Head of caudate nucleus (tissue), 42 donors: ENCODE measurements around the gene RAPGEF4.

Experiments
- DNase-seq, 42 donors: peaks; one replicate each; pipeline versions ENCODE4 v3.0.0 to v3.0.0-alpha.2; 2020 to 2021; ENCODE audit warnings: mixed read lengths in 7 of 42
- intact Hi-C: fragments of 100-400 bp; cut with DNase I; formaldehyde crosslinking; loops from one replicate; pipeline ENCODE4 v1.15.0; 2022

The RAPGEF4 gene

DNA sequence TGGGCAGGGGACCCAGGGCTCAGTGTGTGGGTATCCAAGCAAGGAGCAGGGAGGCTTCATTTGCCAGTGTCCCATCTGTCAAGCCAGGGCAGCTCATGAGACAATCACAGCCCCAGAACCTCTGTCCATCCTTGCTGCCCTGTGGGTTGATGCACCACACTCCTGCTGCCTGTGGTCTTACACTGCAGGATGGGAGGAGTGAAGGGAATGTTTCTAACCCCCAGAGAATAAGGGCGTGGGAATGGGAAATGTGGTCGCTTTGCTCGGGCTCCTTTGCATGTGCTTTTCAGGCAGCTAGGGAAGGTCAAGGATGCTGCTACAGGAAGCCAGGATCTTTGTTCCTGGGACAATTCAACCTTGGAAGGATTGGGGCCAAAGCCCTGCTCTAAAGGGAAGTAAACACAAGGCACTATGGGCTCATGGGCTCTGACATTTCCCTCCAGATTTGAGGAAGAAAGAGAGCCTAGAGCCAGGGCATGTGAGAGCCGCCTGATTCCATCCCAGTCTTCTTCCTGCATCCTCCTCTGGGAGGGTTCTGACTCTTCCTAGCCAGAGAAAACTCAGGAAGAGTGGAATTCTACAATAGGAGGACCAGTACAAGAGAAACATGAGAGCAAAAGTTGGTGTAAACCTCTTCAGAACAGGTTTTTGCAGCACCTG, 321.2 kb downstream of the RAPGEF4 start:
- intact Hi-C loops, result no loop called here
- DNase-seq, result peak in 1 of 42 donors; percentile 29

GRCh38 chr2:173058097-173058496, 322.5 kb downstream of the RAPGEF4 start:
- DNase-seq, result no peak
- intact Hi-C loops, result no loop called here

DNA sequence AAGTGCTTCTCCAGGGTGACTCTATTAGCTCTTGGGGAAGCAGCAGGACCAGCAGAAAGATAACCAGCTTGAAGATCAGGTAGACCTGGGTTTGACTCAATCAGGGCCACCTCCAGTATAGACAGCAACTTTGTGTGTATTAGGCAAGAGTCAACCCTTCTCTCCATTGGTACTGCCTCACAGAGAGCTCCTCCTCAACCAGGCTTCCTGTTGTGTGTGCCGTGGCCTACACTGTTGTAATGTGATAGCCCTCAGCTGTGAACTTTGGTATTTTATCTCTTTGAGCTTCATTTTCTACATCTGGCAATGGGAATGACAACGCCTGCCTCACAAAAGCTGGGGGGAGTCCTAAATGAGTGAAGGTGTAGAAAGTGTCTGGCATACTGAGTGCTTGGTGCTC, 323.0 kb downstream of the RAPGEF4 start:
- no peak for DNase-seq
- intact Hi-C loops, result no loop called here

- no peak for DNase-seq
- intact Hi-C loops, result no loop called here
Measured at GRCh38 chr2:173059292-173059691, 323.6 kb downstream of the RAPGEF4 start.

GRCh38 chr2:173059971-173060461, 324.4 kb downstream of the RAPGEF4 start:
- DNase-seq, result no peak
- intact Hi-C loops, result no loop called here

- intact Hi-C loops, result no loop called here
Measured at GRCh38 chr2:173062801-173063200, 327.2 kb downstream of the RAPGEF4 start.

DNA sequence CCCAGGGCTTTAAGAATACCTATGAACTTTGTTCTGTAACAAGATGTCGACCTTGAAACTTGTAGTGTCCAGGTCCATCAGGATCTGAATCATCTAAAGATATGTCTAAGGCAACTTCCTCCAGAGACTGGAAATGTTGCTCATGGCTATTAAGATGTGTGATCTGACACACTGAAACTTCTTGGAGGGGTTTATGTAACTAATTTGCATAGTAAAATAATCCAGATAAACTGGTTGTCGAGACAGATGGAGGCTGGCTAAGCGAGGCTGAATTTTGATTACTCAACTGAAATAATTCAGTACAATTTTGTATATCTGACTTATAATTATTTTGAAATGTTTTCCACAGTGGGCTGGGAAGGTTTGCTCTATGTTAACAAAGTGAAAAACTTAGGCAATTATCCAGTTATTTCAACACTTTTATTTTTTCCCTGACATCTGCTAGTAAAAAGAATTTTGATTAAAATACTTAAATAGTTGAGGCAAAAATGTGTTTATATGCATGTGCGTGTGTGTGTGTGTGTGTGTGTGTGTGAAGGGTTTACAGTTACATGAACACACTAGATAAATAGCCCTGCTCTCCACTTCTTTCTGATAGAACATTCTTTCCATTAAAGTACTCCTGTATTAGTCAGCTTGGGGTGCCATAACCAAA, 328.6 kb downstream of the RAPGEF4 start:
- DNase-seq, result no peak
- intact Hi-C loops, result no loop called here

More at GRCh38 chr2:173062801-173063200, 327.2 kb downstream of the RAPGEF4 start:
- DNase-seq, result no peak

DNA sequence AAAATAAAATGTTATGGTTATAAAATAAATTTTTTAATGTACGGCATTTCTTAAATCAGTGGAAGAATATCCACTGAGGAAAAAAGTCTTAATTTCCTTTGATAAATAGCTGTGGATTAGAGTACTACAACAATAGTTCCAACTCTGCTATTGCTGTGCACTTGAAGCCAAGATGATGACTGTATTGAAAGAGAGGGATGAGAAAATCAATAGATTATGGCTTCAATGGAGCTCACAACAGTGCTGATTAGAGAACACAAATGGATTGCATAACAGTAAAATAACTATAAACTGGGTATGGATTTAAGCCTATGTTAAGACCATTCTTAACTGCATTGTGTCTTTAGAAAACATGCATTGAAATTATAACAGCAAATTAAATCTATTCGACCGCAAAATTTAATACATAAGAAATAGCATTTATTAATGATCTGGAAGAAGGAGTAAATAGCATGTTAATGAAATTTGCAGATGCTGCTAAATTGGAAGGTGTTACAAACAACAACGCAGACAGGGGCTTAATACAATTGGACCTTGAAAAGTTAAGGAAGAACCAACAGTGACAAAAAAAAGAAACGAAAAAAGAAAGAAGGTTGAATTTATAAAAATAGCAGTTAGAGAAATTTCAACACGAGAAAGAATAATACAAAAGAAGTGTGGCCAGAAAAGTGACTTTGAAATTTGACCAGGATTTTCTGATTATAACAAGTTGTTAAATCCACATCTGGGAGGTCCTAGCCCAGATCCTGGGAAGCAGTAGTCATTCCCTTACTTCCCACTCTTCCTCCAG, 331.4 kb downstream of the RAPGEF4 start:
- no peak for DNase-seq
- intact Hi-C loops, result no loop called here

DNA sequence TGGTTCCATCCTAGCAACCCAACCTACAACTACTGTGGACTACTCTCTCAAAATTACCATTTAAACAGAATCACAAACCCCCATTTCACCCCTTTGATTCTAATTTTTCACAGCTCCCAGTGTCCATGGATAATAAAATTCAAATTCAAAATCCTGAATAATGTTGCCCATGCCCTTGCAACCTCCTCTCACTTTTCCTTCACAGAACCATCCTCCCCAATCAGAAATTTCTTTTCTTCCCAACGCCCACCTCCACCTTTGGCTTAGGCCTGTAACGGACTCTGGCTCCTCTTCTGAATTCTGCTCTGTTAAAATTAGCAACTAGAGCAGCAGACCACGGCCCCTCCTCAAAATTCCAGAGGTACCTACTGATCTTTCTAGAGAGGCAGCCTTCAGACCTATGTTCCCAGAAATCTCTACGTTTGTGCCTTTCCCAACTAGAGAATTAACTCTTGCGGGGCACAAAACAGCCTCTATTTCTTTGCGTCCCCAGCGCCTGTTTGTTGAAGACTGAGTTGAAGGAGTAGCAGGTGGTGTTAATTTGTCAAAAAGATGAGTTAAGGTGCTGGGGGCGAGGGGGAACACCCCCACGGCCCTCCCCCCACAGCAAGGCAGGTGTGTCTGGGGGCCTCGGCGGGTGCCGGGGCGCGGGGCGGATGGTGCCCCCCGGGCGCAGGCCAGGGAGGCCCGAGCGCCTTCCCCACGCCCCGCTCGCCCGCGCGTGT, 339.6 kb downstream of the RAPGEF4 start:
- peak in 4 of 42 donors; percentile 1 to 26 (median 9) for DNase-seq
- intact Hi-C loops, result no loop called here

GRCh38 chr2:173075781-173076580, 340.3 kb downstream of the RAPGEF4 start, which contains the start of gene MAP3K20:
Gene MAP3K20, plus strand, starts transcription at chr2:173075846. Its CDS starts 15,186 bp downstream, at chr2:173091032.
- peak; percentile 36 to 89 (median 68) for DNase-seq
- intact Hi-C loops, result no loop called here

- intact Hi-C loops, result no loop called here
- peak in 33 of 42 donors; percentile 4 to 49 (median 19) for DNase-seq
Measured at GRCh38 chr2:173076581-173077345, 341.1 kb downstream of the RAPGEF4 start.

- no peak for DNase-seq
- intact Hi-C loops, result no loop called here
Measured at GRCh38 chr2:173077506-173078177, 342.0 kb downstream of the RAPGEF4 start.

GRCh38 chr2:173079141-173079540, 343.5 kb downstream of the RAPGEF4 start:
- intact Hi-C loops, result no loop called here

DNA sequence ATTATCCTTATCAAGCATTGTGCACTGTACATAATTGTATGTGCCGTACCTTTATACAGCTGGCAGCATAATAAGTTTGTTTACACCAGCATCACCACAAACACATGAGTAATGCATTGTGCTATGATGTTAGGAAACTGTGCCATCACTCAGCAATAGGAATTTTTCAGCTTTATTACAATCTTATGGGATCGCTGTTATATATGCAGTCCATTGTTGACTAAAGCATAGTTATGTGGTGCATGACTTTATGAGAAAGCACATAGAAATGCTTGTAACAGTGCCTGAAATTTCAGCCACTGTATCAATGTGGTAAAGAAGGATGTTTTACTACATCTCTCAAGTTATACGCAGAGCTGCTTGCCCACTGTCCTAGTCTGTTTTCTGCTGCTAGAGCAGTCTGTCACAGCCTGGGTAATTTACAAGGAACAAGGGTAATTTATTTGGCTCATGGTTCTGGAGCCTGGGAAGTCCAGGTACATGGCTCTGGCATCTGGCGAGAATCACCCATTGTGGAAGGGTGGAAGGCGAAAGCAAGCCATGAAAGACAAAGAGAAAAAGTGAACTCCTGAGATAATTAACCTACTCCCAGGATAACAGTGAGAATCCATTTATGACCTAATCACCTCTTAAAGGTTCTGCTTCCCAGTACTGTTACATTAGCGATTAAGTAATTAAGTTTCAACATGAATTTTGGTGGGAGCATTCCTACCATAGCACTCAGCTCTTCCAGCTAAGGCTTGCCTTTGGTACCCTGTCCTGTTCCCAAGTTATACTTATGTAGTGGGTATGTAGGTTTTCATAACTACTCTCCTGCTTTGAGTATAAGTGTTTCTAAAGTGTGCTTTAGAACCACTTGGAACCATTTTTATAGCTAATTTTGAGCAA, 344.6 kb downstream of the RAPGEF4 start:
- no peak for DNase-seq
- intact Hi-C loops, result no loop called here

More at GRCh38 chr2:173079141-173079540, 343.5 kb downstream of the RAPGEF4 start:
- no peak for DNase-seq

DNA sequence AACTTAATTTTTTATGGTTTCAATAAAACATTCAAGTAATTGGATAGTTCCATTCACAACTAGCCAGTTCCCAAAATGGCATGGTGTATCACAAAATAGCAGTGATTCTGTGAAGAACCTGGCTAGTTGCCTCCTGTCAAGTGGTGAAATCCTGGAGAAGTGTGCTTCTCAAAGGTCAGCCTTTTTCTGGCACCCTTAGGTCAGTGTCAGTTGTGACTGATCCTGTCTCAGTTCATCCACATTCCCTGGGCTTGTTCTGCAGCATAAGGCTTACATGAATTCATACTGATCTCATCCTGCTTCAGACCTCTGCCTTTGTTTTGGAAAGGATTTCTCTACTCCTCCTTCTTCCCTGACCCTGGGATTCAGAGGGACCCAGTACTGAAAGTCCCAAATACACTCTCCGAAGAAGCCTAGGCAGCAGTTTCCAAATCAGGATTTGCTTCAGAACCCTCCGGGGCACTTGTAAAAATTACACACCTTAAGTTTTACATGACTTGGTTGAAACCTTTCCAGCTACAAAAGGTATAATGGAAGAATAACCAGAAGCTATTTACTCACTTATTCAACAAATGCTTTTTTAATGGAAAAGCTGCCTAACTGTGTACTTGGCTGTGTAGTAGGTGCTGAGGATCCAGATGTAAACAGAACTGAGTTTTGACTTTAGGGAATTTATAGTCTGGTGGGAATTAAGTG, 351.0 kb downstream of the RAPGEF4 start:
- no peak for DNase-seq
- intact Hi-C loops, result no loop called here
